GM23338 (cell line): Measurements from ENCODE around the gene BHLHE23.

Experiments
- CREB1 ChIP-seq: fragments of 250-450 bp; sonication (Bioruptor Pico); IDR thresholded peaks from 2 replicates; pipeline ENCODE4 v1.5.0; 2020; ENCODE audit warnings: low read depth, mild to moderate bottlenecking, moderate library complexity
- EZH2 ChIP-seq: fragments of 200-600 bp; sonication (generic); IDR thresholded peaks from one replicate; pipeline ENCODE4 v1.8.0; 2017; ENCODE audit warnings: antibody characterized with exemption, mild to moderate bottlenecking, low read depth; ENCODE audit not compliant: unreplicated experiment
- POLR2AphosphoS5 ChIP-seq: IDR thresholded peaks from 2 replicates; pipeline ENCODE4 v1.6.1; 2016; ENCODE audit warnings: antibody characterized with exemption, low read depth
- STAT1 ChIP-seq: IDR thresholded peaks from one replicate; pipeline ENCODE4 v1.6.1; 2016; ENCODE audit warnings: antibody characterized with exemption; ENCODE audit not compliant: unreplicated experiment
- TF ChIP-seq, protein P1 (sequence below), 2 experiments: fragments of 200-600 bp in 1 of 2; sonication (generic) in 1 of 2; conservative IDR thresholded peaks; 2 replicates each; pipeline versions ENCODE4 v1.5.1 to v1.6.1; 2016 to 2017; ENCODE audit warnings: antibody characterized with exemption in 2 of 2, low read depth in 2 of 2, mild to moderate bottlenecking in 2 of 2, moderate library complexity in 1 of 2
- TF ChIP-seq, protein P2 (sequence below): IDR thresholded peaks from one replicate; pipeline ENCODE4 v1.6.1; 2018; ENCODE audit warnings: antibody characterized with exemption; ENCODE audit not compliant: unreplicated experiment

DNA sequence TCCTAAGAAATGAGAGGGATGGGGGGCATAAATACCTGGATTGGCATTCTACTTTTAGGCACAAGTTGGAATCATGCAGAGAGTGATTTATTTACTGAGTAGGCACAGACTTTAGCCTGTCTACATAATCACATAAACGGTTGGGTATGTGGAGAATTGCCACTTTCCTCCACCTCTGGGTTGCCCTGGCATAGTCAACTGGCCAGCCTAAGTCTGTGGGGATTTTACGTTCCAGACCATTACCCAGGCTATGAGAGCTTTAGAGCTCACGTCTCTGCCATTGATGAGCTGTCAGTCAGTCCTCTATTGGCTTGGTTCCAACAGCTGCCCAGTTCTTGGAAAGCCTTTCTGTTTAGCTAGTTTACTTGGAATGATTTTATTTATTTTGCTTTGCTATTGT is 5.0 kb upstream of the BHLHE23 start:
- TF ChIP-seq EZH2 (no peak), POLR2AphosphoS5 (no peak), STAT1 (no peak), CREB1 (CRISPR knock-in tag) (no peak)
- TF ChIP-seq, protein P1, sequence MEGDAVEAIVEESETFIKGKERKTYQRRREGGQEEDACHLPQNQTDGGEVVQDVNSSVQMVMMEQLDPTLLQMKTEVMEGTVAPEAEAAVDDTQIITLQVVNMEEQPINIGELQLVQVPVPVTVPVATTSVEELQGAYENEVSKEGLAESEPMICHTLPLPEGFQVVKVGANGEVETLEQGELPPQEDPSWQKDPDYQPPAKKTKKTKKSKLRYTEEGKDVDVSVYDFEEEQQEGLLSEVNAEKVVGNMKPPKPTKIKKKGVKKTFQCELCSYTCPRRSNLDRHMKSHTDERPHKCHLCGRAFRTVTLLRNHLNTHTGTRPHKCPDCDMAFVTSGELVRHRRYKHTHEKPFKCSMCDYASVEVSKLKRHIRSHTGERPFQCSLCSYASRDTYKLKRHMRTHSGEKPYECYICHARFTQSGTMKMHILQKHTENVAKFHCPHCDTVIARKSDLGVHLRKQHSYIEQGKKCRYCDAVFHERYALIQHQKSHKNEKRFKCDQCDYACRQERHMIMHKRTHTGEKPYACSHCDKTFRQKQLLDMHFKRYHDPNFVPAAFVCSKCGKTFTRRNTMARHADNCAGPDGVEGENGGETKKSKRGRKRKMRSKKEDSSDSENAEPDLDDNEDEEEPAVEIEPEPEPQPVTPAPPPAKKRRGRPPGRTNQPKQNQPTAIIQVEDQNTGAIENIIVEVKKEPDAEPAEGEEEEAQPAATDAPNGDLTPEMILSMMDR (conservative IDR thresholded peaks at IDR 0.05; ENCODE audit: low read depth in 2 of 2), result no peak
- TF ChIP-seq, protein P2, sequence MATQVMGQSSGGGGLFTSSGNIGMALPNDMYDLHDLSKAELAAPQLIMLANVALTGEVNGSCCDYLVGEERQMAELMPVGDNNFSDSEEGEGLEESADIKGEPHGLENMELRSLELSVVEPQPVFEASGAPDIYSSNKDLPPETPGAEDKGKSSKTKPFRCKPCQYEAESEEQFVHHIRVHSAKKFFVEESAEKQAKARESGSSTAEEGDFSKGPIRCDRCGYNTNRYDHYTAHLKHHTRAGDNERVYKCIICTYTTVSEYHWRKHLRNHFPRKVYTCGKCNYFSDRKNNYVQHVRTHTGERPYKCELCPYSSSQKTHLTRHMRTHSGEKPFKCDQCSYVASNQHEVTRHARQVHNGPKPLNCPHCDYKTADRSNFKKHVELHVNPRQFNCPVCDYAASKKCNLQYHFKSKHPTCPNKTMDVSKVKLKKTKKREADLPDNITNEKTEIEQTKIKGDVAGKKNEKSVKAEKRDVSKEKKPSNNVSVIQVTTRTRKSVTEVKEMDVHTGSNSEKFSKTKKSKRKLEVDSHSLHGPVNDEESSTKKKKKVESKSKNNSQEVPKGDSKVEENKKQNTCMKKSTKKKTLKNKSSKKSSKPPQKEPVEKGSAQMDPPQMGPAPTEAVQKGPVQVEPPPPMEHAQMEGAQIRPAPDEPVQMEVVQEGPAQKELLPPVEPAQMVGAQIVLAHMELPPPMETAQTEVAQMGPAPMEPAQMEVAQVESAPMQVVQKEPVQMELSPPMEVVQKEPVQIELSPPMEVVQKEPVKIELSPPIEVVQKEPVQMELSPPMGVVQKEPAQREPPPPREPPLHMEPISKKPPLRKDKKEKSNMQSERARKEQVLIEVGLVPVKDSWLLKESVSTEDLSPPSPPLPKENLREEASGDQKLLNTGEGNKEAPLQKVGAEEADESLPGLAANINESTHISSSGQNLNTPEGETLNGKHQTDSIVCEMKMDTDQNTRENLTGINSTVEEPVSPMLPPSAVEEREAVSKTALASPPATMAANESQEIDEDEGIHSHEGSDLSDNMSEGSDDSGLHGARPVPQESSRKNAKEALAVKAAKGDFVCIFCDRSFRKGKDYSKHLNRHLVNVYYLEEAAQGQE, result no peak
